Activated naive CD4-positive, alpha-beta T cell treated with Interleukin-2 at 50 U/mL for 16 hours (primary cell): Measurements from ENCODE around the gene ACTR1B.
"Not testable (repeated sequence)": the region's sequence is repeated elsewhere in the genome, so short reads cannot be mapped to it uniquely, and the experiment has no call there.

Source experiments
- DNase-seq: peaks from one replicate; pipeline ENCODE4 v3.0.0-alpha.2; 2020

ACTR1B gene

GRCh38 chr2:97608745-97609144 is 55.1 kb downstream of the ACTR1B start:
- not testable (repeated sequence) for DNase-seq
